ENCODE data around the gene PIAS4.
A peak's percentile ranks its signal among the peaks of the same experiment; 100 is the strongest.

Gene PIAS4

DNA sequence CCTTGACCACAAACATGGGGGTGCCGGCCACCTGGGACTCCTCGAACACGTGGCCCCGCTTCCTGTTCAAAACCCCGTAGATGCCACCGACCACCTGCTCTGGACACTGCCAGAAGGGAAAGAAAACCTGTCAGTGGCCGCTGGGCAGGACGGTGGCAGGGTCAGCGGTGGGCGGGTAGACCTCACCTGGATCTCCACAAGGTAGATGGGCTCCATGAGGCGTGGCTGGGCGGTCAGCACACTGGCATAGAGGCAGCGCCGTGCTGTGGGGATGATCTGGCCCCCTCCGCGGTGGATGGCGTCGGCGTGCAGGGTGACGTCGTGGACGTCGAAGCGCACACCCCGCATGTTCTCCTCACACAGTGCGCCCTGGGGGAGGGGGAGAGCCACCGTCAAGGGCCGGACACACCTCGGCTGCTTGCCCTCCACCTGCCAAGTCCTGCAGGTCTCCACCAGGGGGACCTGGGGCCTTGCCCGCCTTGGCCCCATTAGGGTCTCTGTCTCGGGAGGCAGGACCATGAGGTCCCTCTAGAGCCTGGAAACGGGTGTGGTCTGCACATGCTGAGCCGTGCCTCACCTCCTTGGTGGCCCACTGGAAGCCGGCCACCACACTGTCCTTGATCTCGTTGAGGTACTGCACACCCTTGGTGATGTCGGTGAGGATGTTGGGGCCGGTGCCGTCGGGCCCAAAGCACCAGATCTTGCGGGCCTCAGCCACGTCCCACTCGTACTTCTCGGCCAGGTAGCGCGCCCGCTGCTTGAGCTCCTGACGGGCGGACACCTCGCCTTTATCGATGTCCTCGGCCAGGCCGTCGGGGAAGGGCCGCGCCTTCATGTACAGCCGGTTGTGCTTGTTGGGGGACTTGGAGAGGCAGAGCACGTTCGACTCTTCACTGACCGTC, 30.0 kb upstream of the PIAS4 start:
- DNase-seq = no peak

GRCh38 chr19:3978145-3978544, 29.4 kb upstream of the PIAS4 start:
- DNase-seq = no peak

- DNase-seq = no peak
Observed at GRCh38 chr19:3979289-3979673, 28.3 kb upstream of the PIAS4 start.

- DNase-seq = no peak
Observed at GRCh38 chr19:3979674-3980352, 27.7 kb upstream of the PIAS4 start.

DNA sequence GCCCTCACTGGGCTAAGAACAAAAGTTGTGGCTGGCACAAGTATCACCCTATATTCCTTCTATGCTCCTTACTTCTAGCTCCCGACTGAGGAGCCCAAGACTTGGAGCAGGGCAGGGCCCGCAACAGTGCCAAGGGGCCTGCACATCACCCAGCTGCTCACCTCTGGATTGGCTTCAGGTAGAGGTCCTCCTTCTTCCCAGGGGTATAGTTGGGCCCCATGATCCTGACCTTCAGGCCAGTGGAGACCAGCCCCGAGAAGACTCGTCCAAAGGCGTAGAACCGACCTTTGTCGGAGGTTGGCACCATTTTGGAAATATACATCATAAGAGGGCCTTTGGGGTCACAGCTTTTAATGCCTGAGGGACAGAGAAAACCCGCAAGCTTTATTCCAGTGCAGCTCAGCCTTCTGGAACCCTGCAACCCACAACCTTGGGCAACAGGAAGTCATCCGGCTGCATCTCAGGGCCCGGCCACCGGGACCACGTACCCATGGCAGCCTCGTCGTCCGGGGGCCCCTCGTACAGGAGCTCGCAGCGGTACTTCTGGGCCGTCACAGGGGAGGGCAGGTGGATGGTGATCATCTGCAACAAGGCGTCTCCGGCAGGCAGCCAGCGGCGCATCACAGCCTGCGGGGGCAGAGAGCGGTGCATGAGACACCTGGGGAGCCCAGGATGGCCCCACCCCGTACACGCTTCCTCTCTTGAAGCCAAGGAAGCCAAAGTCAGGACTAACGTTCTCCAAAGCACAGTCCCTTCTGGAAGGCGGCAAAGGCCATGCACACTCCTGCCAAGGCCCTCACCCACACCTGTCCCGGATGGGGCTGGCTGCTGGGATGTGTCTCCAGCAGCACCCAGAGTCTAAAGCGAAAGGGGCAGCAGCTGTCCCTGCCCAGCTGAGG, 26.9 kb upstream of the PIAS4 start:
- no peak for DNase-seq

- no peak for DNase-seq
Observed at GRCh38 chr19:3981373-3981735, 26.2 kb upstream of the PIAS4 start.

- no peak for DNase-seq
Observed at GRCh38 chr19:3981736-3982681, 25.5 kb upstream of the PIAS4 start.

- DNase-seq = no peak
Observed at GRCh38 chr19:3982701-3983541, 24.6 kb upstream of the PIAS4 start.

DNA sequence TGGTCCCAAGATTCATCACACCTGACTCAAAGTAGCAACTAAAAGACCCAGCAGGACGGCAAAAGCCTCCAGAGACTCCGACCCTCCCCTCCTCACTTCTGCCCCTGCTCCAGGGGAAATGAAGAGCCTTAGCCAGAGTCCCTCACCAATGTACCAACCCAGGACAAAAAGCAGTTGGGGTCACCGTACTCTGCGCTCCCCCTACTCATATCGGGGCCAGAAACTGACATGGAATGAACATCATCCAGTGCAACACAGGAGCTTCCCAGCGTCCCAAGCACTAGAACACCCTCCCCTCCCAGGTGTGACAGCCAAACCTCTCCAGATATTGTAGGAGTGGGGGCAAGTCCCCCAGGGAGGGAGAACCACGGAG, 24.0 kb upstream of the PIAS4 start:
- no peak for DNase-seq

GRCh38 chr19:3983936-3984583, 23.5 kb upstream of the PIAS4 start:
- DNase-seq = no peak

DNA sequence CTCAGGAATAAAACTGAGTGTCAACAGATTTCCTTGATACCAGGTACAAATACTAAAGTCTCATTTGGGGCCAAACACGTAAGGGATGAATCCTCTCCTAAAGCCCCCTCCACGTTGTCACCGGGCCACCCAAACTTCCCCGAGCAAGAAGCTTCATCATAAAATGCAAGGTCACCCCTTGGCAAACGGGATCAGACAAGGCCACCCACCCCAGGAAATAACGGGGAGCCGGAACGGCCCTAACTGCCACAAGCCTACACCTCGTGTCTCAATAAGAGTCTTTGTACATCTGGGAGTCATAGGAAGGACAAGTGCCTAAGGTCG, 23.0 kb upstream of the PIAS4 start:
- DNase-seq = no peak

- peak; percentile 91 for DNase-seq
Observed at GRCh38 chr19:3984908-3985642, 22.5 kb upstream of the PIAS4 start, which contains the start of gene EEF2. Gene EEF2 (minus strand): TSS chr19:3985463. CDS start chr19:3985380, 83 bp downstream.

DNA sequence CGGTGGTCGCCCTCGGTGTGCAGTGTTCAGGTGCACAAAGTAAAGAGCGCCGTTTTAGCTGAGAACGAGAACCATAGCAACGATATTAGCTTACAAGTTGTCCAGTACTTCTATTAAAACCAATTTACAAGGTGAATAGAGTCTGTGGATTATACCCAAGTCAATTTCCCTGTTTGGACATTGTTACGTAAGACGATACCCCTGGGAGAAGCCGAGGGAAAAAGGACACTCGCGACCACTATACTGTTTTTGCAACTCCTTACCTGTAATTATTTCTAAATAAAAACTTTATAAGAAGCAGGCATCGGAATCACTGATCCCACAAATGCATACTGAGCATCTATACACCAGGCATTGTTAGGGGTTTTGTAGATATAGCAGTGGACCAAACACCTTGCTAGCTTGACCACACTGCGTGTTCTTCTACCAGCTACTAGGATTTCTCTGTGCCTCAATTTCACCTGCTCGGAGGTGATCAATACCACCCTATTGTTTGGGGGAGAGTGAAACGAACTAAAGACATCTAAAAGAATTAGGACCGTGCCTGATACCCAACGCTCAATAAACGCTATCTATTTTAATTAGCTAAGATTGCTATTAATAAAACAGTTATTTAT, 21.8 kb upstream of the PIAS4 start:
- no peak for DNase-seq

DNA sequence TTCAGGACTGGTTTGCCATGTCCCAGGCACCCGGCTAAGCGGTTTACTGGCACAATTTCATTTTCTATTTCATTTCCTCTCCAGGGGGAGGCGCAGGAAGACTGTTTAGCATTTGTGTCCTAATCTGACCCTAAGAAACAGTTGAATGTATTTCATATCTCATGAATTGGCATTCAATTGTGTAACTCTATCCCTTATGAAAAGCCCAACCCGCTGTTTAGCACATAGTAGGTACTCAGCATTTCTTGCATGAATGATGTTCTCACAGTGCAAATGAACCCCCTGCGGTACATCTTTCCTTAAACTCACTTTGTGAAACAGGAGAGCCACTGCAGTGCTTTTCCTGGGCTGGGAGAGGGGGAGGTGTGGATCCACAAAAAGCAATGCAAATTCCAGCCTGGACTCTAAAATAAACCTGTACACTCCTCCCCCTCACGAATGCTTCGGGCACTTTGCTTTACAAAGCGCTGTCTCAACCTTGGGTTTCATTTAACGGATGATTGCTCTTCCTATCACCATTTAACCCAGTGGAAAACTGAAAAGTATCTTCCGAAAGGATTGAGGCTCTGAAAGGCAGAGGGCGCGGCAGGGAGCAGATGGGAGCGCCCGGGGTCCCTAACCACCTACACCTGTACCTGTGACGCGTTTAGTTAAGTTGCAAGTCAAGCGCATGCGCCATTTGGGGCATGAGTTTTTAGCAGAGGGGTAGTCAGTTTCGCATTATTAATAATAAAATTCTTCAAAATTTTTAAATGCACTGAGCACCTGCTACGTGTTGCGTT, 21.1 kb upstream of the PIAS4 start:
- DNase-seq = no peak

- peak; percentile 90 for DNase-seq
Observed at GRCh38 chr19:3987619-3988371, 19.7 kb upstream of the PIAS4 start.

- DNase-seq = no peak
Observed at GRCh38 chr19:3990815-3991117, 16.8 kb upstream of the PIAS4 start.

DNA sequence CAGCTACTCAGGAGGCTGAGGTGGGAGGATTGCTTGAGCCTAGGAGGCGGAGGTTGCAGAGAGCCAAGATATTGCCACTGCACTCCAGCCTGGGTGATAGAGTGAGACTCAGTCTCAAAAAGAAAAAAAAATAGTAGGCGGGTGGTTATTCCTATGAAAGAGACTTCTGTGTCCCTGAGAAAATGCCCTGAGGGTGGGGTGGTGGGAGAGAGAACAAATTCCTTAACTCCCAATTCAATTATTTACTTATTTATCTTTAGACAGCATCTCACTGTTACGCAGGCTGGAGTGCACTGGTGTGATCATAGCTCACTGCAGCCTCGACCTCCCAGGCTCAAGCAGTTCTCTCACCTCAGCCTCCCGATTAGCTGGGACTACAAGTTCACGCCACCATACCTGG, 11.9 kb upstream of the PIAS4 start:
- no peak for DNase-seq
